IPS-18c (cell line): Measurements from ENCODE around the gene KCNAB2.

Source experiments
- H3K4me3 ChIP-seq: 2 replicates; pipeline ENCODE4 v1.7.0; 2013; ENCODE audit warnings: low read depth, mild to moderate bottlenecking, low read length, moderate library complexity; ENCODE audit not compliant: insufficient read depth
- H3K9me3 ChIP-seq: one replicate; pipeline ENCODE4 v1.6.1; 2013; ENCODE audit warnings: mild to moderate bottlenecking, low read length, moderate library complexity; ENCODE audit not compliant: control insufficient read depth, insufficient read depth

Gene KCNAB2

DNA sequence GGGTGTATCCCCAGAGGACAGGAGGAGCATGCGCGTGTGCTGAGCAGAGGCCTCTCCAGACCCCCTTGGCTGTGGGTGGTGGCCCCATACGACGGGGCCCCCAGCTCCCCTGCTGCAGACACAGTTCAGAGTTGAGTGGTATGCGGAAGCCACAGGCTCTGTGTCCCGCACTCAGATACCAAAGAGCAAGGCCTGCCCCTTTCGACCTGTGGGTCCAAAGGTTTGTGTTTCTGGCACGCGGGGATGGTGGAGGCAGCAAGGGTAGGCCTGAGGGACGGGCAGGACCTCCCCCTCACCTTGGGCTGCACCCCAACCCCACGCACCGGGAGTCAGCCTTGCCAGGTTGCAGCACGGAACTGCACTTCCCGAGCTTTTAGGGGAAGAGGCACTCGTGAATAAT lies at the start of gene KCNAB2:
KCNAB2 (plus strand) TSS at position 328 of the 400 bp plus-strand sequence. CDS start 5,649 bp downstream, outside the sequence.
- no peak within 1 kb of the TSS for H3K4me3 ChIP-seq
- no peaks in the 10 kb centered on the region for H3K9me3 ChIP-seq

DNA sequence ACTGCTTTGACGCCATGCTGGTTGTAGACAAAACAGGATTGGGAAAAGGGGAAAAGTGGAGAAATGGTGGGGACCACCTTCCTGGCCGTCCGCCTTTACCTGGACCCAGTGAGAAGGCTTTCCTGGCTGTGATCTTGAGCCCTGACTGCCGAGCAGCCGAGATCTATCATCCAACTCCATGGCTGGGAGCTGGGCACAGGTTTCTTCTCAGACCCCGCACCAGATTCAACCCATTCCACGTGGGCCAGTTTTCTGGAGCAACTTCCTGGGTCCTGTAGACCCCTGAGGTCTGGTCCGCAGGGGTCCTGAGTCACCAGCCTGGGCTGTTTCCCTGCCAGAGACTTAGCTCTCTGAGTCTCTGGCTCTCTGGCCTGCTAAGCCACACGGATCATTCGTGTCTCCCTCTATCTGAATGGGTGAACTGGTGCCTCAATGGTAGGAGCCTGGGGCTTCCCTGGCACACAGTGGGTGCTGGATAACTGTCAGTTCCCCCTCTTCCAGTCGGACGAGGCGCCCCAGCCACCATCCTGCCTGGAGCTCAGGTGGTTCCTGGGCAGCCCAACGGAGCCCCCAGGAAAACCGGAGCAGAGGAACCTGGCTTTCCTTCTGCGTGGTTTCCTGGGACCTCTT lies 48.9 kb upstream of the KCNAB2 start:
- H3K4me3 ChIP-seq: no peak overlapping the region
- H3K9me3 ChIP-seq: no peaks in the 10 kb centered on the region

DNA sequence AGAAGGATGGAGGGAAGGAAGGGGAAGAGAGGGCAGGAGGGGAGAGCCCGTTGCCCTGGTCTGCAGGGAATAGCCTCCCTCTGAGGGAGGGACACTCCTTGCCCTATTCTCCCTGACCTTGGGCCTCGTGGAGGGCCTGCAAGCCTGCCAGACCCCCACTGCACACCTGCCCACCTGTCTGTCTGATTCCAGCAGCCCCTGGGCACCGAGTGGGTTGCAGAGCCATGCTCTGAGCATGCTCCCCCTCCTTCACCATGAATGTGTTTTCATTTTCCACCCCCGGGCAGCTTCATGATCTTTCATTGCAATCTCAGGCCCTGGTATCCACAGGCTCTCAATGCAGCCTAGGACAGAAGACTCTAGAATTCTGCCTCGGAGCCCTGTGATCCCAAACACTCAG lies 48.4 kb upstream of the KCNAB2 start:
- Histone ChIP-seq H3K9me3 (no peaks in the 10 kb centered on the region), H3K4me3 (no peak overlapping the region)

DNA sequence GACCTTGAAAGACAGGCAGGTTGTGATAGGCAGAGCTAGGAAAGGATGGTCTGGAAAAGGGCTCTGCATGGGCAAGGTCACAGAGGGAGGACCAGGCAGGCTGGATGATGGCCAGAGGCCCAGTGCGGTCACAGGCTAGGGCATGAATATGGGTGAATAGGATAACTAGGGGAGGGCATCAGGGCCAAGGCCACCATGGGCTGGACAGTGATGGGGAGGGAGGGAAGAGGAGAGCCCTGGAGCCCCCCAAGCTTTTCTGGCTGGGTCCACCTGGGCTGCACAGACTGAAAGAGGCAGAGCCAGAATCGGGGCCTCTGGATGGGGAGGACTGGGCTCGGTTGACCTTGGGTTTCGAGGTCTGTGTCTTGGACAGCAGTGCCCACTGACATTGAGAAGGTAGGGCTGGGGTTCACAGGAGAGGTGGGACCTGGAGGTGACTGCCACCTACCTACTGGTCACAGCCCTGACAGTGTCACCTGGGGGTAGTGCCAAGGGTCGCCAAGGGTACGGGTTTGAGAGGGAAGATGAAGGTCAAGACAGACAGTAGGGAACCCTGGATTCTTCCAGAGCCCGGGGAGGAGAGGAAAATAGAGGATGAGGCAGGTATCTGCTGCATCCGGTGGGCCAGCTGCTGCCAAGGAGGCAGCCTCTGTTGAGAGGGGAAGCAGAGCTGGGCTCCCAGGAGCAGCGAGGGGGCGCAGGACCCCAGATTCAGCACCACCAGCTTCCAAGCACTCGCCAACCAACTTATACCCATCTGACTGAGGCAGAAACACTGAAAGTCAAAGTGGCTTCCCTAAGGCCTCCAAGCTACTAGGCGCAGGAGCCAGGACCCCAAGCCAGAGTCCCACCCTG lies 47.4 kb upstream of the KCNAB2 start:
- no peaks in the 10 kb centered on the region for H3K9me3 ChIP-seq
- no peak overlapping the region for H3K4me3 ChIP-seq

DNA sequence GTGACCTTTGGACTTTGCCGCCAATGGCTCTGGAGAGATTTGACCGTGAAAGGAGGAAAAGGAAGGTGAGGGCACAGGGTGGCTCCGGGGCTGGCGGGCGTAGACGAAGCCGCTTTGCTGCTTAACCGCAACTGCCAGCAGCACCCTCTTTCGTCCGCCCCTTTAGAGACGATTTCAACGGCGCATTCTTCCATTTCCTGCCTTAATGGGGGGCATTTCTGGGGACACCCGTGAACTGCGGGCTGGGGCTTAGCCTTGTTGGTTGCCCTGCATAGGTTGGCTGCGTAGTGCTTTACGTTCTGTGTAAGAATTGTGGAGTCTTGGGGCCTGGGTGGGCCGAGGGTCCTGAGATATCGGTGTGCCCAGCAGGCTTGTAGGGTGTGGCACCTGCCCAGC lies 46.8 kb upstream of the KCNAB2 start:
- H3K9me3 ChIP-seq: no peaks in the 10 kb centered on the region
- H3K4me3 ChIP-seq: no peak overlapping the region

DNA sequence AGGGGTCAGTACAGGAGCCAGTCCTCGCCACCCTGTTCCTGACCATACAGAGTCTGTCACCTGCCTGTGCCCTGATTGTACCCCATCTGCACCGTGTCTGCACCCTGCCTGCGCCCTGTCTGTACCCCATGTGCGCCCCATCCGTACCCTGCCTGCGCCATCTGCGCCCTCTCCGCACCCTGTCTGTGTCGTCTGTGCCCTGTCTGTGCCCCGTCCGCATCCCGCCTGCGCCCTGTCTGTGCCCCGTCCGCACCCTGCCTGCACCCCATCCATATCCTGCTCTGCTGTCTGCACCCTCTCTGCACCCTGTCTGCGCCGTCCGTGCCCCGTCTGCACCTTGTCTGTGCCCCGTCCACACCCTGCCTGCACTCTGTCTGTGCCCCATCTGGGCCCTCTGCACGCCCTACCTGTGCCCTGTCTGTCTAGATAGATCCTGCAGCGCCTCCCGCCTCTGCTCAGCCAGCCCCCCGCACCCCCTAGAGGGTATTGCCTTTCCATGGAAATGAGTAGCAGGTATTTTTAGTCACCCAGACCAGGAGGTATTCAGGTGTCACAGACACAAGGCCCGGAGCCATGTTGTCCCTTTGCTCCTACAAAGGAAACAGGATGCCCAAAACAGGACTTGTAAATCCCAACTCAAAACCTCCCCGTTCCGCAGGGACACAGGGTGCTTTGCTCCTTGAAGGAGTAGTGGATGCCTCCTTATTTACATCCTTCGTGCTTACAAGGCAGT lies 45.8 kb upstream of the KCNAB2 start:
- H3K4me3 ChIP-seq: no peak overlapping the region
- no peaks in the 10 kb centered on the region for H3K9me3 ChIP-seq

DNA sequence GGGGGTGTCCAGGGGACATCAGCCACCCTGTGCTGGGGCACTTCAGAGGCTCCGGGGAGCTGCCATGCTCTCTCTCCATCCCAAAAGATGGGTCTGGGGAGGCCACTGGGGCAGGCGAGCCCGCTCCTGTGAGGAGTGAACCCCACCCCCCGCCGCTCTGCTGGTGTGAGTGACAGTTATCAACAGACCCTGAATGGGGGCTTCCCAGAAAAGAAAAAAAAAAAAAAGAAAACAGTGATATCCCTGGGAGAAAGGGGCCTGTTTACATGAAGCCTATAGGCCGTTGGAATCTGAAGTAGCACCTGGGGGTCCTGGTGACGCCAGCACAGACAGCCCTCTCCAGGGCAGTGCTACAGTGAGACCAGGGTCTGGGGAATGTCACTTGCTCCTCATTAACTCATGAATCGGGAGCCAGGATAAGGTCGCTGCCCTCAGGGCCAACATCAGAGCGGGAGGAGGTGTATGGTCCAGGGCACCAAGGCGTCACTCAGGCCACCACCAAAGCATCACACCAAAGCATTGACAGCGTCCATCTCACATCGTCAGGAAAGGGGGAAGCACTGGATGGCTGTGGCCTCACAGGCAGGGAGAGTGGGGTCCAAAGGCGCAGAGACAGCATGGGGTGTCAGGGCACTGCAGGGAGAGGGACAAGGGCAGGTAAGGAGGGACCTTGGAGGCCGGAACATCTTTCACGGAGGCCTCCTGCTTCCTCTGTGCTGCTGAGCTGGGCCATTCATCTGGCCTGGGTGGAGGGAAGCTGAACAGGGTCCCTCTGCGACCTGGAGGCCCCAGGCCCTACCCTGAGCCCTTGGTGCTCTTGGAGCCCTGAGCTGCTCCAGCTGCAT lies 45.0 kb upstream of the KCNAB2 start:
- Histone ChIP-seq H3K4me3 (no peak overlapping the region), H3K9me3 (no peaks in the 10 kb centered on the region)

DNA sequence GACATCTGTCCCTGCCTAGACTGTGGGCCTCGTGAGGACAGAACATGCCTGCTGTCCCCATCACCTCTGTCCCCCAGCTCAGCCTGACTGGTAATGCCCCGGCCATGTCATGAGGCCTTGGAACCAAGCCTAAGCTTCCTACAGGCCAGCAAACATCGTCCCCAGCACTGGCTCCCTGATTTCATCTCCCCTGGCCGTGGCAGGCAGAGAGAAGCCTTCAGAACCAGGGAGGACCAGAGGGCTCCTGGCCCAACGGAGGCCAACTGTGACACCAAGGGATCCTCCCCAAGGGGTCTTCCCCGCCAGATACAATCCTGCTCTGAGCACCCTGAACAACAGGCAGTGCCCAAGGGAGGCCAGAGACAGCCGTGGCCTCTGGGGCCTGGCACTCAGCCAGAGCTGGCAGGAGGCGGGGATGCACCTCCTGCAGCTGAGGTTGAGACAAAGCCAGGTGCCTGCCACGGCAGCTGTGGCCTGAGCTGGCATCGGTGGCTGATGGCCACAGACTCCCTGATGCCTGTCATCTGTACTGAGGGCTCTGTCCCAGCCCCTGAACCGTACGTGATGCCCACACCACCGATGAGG lies 43.6 kb upstream of the KCNAB2 start:
- Histone ChIP-seq H3K9me3 (no peaks in the 10 kb centered on the region), H3K4me3 (no peak overlapping the region)

DNA sequence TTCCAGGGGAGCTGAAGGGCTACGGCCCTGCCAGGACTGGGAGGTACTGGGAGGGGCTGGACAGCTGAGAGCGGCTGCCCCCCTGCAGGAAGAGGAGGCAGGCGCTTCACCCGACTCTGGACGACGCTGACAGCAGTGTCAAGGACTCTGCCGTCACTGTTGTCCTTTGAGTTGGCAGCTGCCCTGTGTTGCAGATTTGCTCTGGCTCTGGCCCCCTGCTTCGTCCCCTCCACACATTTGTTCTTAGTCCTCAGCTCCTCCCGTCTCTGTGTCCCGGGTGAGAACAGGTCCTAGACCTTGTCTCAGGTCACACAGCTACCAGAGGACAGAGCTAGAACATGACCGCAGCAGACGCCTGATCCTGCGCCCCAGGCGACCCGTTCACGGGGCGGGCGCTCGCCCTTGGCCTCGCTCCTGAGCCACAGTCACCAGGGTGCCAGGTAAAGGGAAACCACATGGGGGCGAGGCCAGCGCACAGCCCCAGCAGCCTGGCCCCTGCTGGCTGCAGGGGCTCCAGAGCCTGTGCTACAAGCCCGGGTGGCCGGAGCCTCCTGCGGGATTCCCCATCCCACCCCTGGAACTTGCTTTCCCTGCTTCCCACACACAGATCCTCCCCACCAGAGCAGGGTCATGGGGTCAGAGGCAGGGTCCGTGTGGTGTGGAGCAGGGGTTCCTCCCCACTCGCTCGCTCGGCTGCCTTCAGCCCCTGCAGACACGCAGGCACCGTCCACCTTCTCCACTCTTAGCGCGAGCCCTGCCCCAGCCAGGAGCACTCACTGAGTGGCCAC lies 42.8 kb upstream of the KCNAB2 start:
- Histone ChIP-seq H3K9me3 (no peaks in the 10 kb centered on the region), H3K4me3 (no peak overlapping the region; the same call in 1 of the 2 replicates)

DNA sequence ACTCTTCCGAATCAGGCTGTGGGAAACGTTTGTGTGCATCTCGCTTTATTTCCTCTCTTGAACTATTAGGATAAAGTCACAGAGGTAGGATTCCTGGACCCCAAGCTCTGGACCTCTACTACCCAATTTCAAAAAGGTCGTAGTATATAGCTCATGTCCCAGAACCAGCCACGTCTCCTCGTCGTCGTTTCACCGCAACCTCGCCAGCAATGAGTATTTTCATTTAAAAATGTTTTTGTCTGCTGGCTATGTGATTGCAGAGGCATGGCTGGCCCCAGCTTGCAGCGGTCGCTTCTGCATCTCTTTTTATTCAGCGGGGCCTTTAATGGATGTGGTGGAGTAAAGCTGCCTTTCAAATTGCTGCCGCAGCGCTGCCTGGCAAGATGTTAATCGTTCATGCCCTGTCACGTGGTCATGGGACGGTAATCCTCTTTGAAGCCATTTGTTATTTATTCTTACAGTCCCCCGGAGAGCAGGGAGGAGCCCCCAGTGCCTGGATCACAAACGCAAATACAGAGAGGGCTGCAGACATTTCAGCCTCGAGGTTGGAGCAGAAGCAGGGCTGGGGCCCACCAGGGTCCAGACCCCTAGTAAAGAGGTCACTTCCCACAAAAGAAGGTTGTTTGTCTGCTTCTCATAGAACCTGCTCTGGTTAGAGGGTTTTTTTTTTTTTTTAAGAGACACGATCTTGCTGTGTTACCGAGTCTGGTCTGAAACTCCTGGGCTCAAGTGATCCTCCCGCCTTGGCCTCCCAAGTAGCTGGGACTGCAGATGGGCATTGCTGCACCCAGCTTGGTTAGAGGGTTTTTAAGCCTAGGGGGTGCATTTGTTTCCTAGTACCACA lies 41.9 kb upstream of the KCNAB2 start:
- Histone ChIP-seq H3K9me3 (no peaks in the 10 kb centered on the region), H3K4me3 (no peak overlapping the region)

DNA sequence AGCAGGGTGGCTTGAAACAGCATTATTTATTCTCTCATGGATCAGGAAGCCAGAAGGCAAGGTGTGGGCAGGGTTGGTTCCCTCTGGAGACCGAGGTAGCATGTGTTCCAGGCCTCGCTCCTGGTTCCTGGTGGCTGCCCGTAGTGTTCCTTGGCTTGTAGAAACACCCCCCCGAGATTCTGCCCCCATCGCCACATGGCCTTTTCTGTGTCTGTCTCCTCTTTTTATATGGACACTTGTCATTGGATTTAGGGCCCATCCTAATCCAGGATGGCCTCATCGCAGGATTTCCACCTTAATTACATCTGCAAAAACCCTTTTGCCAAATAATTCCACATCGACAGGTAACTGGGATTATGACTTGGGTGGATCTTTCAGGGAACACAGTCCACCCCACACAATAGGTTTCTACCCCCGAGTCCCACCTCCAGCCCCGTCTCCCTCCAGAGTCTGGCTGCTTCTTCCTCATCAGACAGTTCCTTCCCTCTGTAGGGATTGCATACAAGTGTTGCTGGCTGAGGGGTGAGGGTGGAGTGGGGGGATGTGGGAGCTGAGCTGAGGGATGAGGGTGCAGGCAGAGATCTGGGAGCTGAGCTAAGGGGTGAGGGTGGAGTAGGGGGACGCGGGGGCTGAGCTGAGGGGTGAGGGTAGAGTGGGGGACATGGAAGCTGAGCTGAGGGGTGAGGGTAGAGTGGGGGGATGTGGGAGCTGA lies 41.1 kb upstream of the KCNAB2 start:
- no peaks in the 10 kb centered on the region for H3K9me3 ChIP-seq
- H3K4me3 ChIP-seq: no peak overlapping the region

DNA sequence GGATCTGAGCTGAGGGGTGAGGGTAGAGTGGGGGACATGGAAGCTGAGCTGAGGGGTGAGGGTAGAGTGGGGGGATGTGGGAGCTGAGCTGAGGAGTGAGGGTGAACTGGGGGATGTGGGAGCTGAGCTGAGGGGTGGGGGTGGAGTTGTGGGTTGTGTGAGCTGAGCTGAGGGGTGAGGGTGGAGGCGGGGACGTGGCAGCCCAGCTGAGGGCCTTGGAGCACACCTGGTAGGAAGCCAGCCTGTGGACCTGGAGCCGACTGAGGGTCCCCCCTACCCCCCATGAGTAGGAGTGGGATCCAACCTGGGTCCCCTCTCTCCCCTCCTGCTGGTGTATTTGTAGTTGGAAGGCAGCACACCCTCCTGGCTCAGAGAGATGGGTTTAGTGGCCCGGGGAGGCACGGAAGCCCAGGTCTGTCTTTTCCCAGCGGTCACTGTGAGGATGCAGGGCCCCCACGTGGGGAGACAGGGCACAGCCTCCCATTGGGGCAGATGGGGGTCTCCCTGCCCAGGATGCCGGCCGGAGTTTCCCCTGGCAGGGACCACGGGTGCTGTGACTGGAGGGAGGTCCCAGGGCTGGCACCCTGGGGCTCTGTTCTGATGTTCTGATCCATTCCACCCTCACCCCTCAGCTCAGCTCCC lies 40.3 kb upstream of the KCNAB2 start:
- no peak overlapping the region for H3K4me3 ChIP-seq
- H3K9me3 ChIP-seq: no peaks in the 10 kb centered on the region

DNA sequence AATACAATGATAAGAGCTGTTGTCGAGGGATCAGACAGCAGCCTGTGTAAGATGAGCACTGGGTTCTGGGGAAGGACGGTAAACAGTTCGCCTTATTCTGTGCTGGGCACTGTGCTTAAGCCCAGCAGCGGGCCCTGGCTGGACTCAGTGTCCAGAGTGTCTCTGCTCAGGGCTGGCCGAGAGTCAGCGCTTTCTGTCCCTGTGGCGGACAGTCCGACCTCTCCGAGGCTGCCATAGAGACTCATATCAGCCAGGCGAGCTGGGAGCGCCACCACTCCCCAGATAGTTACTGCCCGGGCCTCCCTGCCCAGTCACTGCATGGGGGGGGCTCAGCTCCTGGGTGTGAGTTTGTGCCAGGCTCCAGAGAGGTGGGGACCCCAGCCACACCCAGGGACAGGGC lies 38.8 kb upstream of the KCNAB2 start:
- H3K4me3 ChIP-seq: no peak overlapping the region
- no peaks in the 10 kb centered on the region for H3K9me3 ChIP-seq

DNA sequence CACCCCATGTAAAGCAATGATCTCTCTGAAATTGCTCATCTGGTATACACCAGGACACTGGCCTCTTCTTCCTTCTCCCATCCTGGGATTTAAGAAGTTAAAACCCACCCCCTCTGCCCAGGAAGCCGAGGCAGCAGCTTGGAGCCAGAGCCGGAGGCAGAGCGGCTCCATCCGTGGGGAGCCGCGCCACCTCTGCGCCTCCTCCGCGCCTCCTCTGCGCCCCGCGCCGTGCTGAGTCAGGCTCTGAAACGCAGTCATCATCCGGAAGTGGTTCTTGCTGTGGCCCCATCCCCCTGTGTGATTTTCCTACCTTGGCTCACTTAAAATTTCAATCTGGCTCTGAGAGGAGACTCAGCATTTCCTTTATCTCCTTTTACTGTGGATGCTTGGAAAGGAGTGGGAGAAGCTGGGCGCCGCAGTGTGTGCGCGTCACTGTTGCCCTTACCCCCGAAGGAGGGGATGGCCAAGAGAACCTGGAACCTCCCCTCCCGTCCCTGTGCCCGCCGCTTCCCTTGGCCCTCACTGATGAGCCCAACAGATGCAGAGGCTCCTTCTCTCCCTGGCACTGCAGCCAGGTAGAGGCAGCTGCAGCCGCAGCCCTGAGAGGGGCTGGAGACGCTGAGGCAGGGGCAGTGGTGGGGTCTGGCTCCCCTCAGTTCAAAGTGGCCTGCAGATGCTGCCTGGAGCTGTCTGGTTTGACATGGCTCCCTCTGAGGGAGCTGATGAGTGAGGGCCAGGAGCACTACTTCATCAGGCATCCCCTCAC lies 38.2 kb upstream of the KCNAB2 start:
- H3K9me3 ChIP-seq: no peaks in the 10 kb centered on the region
- H3K4me3 ChIP-seq: no peak overlapping the region
